Calu3 (cell line): ENCODE data around the gene NRSN1. TPM values are rescaled to one million over a fixed set of nuclear protein-coding genes. Genes with fewer than 3 reads are reported as not detected.

ENCODE experiments used
- BruUV-seq: library from RNA; stranded (reverse); fragments of 400-500 nt; replicated peaks from 2 replicates; lab custom pipeline; 2021; lab: Mats Ljungman, UMichigan
- CTCF ChIA-PET: fragments of 300-600 bp; sonication (Branson Sonifier 250); formaldehyde crosslinking; loops from one replicate; lab custom pipeline; 2022; ENCODE audit warnings: antibody characterized with exemption; lab: Charles Lee
- DNase-seq: peaks from one replicate; pipeline ENCODE4 v3.0.0; 2022
- H3K27ac Mint-ChIP-seq: one replicate; pipeline ENCODE4 v1.8.0; 2022; ENCODE audit warnings: mixed read lengths; ENCODE audit not compliant: unreplicated experiment
- H3K27me3 Mint-ChIP-seq: one replicate; pipeline ENCODE4 v1.8.0; 2022; ENCODE audit warnings: mixed read lengths; ENCODE audit not compliant: unreplicated experiment
- H3K36me3 Mint-ChIP-seq: one replicate; pipeline ENCODE4 v1.8.0; 2022; ENCODE audit warnings: mild to moderate bottlenecking, moderate library complexity, mixed read lengths; ENCODE audit not compliant: insufficient read depth, unreplicated experiment
- H3K4me1 Mint-ChIP-seq: one replicate; pipeline ENCODE4 v1.8.0; 2022; ENCODE audit warnings: mild to moderate bottlenecking, low read depth, mixed read lengths; ENCODE audit not compliant: unreplicated experiment
- H3K4me3 Mint-ChIP-seq: one replicate; pipeline ENCODE4 v1.8.0; 2022; ENCODE audit warnings: mild to moderate bottlenecking, low read depth, moderate library complexity, mixed read lengths; ENCODE audit not compliant: unreplicated experiment
- H3K9me3 Mint-ChIP-seq: one replicate; pipeline ENCODE4 v1.8.0; 2022; ENCODE audit warnings: low read depth, mixed read lengths; ENCODE audit not compliant: unreplicated experiment
- CTCF ChIP-seq: fragments of 200-600 bp; IDR thresholded peaks from one replicate; pipeline ENCODE4 v1.8.0; 2022; ENCODE audit warnings: antibody characterized with exemption; ENCODE audit not compliant: unreplicated experiment
- intact Hi-C: fragments of 100-400 bp; cut with micrococcal nuclease; formaldehyde crosslinking; loops from one replicate; pipeline ENCODE4 v1.10.0; 2022; ENCODE audit not compliant: unreplicated experiment
- total RNA-seq: library from RNA; stranded (reverse); gene quantifications from 2 replicates; pipeline ENCODE4 v1.2.3, GENCODE V29; 2022

Gene NRSN1
- total RNA-seq, 1 experiment from 2014 or later = 0.14 TPM

DNA sequence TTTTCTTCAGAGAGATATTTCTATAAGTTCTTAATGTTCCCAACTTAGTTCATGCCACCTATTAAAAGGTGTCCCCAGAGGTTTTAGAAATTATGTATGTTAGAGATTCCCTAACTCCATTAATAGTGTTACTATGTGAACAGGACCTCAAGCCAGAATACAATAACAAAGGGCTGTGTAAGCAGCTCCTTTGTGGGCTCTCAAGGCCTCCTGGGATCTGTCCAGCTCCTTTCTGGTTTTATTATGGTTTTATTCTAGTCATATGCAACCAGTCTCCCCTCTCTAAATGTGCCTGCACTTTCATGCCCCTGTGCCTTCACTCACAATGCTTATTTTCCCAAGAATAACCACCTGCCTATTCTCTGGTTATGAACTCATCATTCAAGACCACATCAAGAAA is 22.7 kb downstream of the NRSN1 start:
- no peak for TF ChIP-seq CTCF
- no peaks in the 10 kb centered on the region for H3K4me1 Mint-ChIP-seq
- no TSS peak for BruUV-seq
- no peak overlapping the region for H3K4me3 Mint-ChIP-seq
- peaks cover 6% of the 10 kb centered on the region for H3K36me3 Mint-ChIP-seq
- DNase-seq = no peak
- no peaks in the 10 kb centered on the region for H3K27me3 Mint-ChIP-seq
- CTCF ChIA-PET = no interaction called here
- H3K9me3 Mint-ChIP-seq = no peaks in the 10 kb centered on the region
- intact Hi-C loops = no loop called here
- no peak overlapping the region for H3K27ac Mint-ChIP-seq

DNA sequence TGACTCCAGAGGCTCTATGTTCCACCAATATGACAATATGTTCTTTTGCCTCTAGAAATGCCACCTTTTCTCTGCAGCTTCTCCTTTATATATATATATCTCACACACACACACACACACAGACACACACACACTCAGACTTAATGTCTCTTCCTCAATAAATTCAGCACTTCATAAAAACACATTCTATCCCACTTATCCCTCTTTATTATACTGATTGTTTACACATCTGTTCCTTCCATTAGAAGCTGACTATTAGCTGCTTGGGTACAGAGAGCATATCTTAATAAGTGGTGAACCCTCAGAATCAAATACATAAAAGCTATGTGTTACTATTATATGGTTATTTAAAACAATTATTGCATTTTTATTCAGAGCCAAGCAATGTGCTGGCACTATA is 23.3 kb downstream of the NRSN1 start:
- TF ChIP-seq CTCF = no peak
- no peaks in the 10 kb centered on the region for H3K27me3 Mint-ChIP-seq
- intact Hi-C loops = no loop called here
- no peak for DNase-seq
- H3K9me3 Mint-ChIP-seq = no peaks in the 10 kb centered on the region
- peaks cover 6% of the 10 kb centered on the region for H3K36me3 Mint-ChIP-seq
- no TSS peak for BruUV-seq
- H3K4me1 Mint-ChIP-seq = no peaks in the 10 kb centered on the region
- no peak overlapping the region for H3K27ac Mint-ChIP-seq
- H3K4me3 Mint-ChIP-seq = no peak overlapping the region
- CTCF ChIA-PET = no interaction called here

GRCh38 chr6:24149836-24150235 is 23.8 kb downstream of the NRSN1 start:
- TF ChIP-seq CTCF = no peak
- peaks cover 6% of the 10 kb centered on the region for H3K36me3 Mint-ChIP-seq
- H3K4me1 Mint-ChIP-seq = no peaks in the 10 kb centered on the region
- H3K27me3 Mint-ChIP-seq = no peaks in the 10 kb centered on the region
- intact Hi-C loops = no loop called here
- no peaks in the 10 kb centered on the region for H3K9me3 Mint-ChIP-seq
- no peak overlapping the region for H3K27ac Mint-ChIP-seq
- no peak overlapping the region for H3K4me3 Mint-ChIP-seq
- DNase-seq = no peak
- CTCF ChIA-PET = no interaction called here
- BruUV-seq = no TSS peak

GRCh38 chr6:24152014-24152413 is 26.0 kb downstream of the NRSN1 start:
- TF ChIP-seq CTCF = no peak
- Mint-ChIP-seq H3K27ac (no peak overlapping the region), H3K4me1 (no peaks in the 10 kb centered on the region), H3K4me3 (no peak overlapping the region), H3K9me3 (no peaks in the 10 kb centered on the region), H3K27me3 (no peaks in the 10 kb centered on the region), H3K36me3 (peaks cover 6% of the 10 kb centered on the region)
- no peak for DNase-seq
- no TSS peak for BruUV-seq
- CTCF ChIA-PET = no interaction called here
- intact Hi-C loops = no loop called here
